Stomach (tissue), 4 donors: ENCODE data around the gene PTPRG.

Experiments used
- CTCF ChIP-seq, 7 experiments: fragments of 450-650 bp in 4 of 7; fragments of 200-600 bp in 3 of 7; sonication (generic) in 3 of 7; IDR thresholded peaks; one replicate each; pipeline ENCODE4 v1.5.1; 2016 to 2019; ENCODE audit warnings: antibody characterized with exemption in 7 of 7, control low read depth in 2 of 7, mild to moderate bottlenecking in 1 of 7
- POLR2A ChIP-seq, 4 donors: fragments of 450-650 bp; IDR thresholded peaks; one replicate each; pipeline ENCODE4 v1.6.1; 2016; ENCODE audit warnings: antibody characterized with exemption in 4 of 4, control low read depth in 2 of 4, mild to moderate bottlenecking in 1 of 4, moderate library complexity in 1 of 4

GRCh38 chr3:61979638-61980037 lies 418.3 kb downstream of the PTPRG start:
- no peak for TF ChIP-seq CTCF (IDR thresholded peaks at IDR 0.05)
- TF ChIP-seq POLR2A (IDR thresholded peaks at IDR 0.05) = no peak
